D341Med (cell line): ENCODE data around the gene MAP3K10.

ENCODE experiments used
- DNase-seq: peaks from one replicate; pipeline ENCODE4 v3.0.0; 2012; ENCODE audit warnings: low spot score

MAP3K10 gene

DNA sequence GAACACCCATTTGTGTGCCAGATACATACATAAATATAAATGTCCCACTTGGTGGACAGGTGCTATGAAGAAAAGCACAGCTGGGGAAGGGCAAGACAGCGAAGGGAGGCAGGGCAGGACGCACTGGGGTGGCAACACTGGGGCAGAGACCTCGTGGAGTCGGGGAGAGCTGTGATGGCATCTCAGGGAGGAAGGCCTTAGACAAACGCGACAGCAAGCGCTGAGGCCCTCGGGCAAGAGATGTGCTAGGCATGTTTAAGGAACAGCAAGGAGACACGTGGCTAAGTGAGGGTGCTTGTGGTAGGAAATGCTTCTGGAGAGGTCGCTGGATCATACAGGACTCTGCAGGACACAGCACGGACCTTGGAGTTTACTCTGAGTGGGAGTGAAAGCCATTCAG is 58.6 kb downstream of the MAP3K10 start:
- DNase-seq = no peak

DNA sequence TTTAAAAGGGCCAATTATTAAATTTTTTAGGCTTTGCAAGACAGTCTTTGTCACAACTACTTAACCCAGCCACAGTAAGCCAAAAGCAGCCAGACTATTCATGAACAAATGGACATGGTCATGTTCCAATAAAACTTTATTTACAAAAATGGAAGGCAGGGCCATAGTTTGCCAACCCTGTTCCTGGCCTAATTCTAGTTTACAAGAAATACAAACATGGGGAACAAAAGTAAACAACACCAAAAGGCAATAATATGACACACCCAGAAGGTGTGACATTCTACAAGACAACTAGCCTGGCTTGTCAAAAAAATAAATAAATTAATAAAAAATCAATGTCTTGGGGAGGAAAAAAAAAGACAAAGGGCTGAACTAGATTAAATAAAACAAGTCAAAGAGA is 60.0 kb downstream of the MAP3K10 start:
- DNase-seq = no peak

DNA sequence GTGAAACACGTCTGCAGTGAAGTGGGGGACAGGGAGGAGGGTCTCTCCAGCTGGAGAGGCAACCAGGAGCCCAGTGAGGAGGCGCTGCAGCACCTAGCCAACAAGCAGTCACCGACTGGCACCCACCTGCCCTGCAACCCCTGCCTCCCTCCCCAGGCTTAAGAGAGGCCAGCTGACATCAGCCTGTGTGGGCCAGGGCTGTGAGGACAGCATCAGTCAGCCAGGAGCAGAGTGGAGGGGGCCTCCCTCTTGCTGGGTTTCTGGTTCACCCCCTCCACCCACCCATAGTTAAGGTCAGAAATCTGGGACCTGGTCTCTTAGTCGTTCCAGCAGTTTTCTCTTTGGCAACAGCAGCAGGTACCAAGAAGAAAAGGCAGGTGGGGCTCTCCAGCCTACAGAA is 60.8 kb downstream of the MAP3K10 start:
- DNase-seq = no peak

DNA sequence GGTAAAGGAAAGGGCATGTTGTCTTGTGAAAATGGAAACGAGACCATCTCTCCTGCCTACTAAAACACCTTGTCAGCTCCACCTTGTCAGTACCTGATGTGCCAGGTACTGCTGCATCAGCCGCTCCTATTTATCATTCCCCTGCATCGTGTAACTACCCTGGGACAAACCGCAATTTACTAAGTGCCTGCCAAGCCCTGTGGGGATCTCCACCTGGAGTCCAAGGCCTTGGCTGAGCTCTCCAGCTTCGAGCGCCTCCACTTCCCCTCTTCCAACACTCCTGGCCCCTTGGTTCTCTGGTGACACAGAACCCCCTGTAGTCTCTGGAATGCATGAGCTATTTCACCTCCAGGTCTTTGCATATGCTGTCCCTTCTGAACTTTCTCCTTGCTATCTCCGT is 61.2 kb downstream of the MAP3K10 start:
- DNase-seq = no peak

DNA sequence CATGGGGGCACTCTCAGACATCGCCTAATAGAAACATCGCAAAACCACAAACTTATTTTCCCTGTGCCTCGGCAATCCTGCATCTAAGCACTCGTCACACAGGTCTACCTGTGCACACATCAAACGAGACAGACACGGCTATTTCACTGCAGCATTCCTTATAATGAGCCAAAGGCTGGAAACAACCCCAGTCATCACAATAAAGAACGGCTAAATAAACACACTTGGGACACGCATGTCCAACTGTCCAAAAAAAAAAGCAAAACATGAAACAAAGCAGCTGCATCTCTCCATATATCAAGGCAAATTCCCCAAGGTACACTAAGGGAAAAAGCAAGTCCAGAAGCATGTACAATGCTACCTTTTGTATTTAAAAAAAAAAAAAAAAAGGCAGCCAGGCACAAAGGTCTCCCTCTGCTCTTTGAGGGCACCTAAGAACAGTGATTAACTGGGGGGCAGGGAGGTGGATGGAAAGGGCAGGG is 62.4 kb downstream of the MAP3K10 start:
- DNase-seq = no peak

DNA sequence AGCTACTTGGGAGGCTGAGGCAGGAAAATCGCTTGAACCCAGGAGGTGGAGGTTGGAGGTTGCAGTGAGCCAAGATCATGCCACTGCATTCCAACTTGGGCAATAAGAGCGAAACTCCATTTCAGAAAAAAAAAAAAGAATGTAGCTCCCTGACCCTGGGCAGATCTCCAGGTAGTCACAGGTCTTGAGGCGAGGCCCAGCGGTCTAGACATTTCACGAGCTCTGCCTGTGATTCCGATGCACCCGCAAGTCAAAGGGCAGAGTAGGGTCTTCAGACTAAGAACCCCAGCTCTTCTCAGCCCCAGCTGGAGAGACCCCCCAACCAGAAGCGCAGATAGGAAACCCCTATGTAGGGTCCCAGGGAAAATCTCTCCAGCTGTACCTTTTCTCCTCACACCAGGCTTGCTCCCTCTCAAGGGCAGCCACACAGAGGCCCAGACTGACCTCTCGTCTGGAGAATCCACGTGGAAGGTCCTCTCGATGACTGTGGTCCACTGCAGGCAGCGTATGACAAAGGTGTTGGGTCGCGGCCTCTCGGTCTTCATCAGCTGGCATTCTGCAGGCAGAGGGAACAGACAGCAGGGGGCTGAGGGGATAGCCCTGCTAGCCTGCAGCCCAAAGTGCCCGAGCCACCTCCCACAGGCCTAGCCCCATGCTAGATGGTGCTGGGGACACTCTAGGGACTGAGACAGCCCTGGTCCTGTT is 63.6 kb downstream of the MAP3K10 start:
- DNase-seq = no peak

DNA sequence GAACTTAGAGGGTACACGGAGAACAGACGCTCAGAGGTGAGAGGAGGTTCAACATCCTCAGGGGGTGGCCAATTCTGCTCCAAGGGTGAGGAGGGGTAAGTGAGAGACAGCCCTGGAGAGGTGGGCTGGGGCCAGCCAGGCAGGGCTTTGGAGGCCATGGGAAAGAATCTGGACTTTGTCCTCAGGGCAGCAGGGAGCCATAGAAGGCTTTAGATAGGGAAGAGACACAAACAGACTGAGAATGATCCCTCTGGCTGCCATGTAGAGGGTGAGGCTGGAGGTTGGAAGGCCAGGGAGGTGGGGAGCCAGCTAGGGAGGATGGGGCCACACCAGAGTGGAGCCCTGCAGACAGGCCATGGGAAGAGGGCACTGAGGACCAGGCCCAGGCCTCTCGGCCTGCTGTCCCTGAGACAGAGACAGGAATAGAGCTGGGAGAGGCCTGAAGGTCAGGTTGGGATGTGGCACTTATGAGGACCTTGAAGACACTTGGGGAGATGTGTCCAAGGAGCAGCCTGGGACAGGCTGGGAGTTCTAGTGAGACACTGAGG is 64.5 kb downstream of the MAP3K10 start:
- DNase-seq = no peak

DNA sequence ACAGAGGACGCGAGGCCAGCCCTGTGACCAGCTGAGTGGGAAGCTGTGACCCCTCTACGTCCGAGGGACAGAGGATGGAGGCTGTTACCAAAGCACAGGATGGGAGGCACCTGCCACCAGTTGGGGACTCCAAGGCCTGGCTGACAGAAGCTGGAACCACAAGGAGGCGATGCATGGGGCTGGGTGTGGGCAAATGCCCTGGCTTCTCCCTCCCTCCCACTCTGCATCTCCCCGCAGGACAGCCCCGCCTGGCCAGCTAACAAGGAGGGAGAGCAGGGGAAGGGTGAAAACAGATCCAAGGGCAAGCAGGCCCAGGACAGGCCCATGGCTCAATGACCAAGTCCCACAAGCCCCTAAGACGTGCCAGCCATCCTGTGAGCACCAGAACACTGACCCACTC is 65.3 kb downstream of the MAP3K10 start:
- DNase-seq = no peak

DNA sequence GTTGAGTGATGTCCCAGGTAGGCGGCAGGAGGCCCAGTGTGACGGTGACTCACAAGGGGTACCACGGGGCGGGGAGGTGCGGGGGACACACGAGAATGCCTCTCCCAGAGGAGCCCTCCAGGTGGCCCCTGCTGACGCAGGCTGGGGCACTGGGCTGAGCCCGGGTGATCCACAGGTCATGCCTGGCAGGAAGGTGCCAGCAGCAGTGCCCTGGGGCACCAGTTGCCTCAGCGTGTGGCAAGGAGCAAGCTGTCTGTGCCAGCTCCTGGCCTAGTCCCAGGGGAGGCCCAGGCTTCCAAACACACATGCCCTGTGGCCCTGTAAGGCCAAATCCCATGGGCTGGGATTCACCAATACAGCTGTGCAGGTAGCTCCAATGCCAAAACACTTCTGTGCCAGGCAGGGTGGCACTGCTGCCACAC is 65.9 kb downstream of the MAP3K10 start:
- DNase-seq = peak; percentile 54

DNA sequence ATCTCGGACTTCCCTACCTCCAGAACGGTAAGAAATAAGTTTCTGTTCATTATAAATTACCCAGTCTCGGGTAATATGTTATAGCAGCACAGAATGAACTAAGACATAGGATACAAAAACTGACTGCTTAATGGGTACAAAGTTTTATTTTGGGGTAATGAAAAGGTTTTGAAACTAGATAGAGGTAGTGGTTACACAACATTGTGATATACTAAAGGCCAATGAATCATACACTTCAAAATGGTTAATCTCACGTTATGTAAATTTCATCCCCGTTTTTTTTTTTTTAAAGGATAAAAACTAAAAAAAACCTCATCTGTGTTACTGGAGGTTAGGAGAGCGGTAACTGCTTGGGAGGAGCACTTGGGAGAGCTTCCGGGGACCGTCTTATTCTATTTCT is 70.4 kb downstream of the MAP3K10 start:
- DNase-seq = no peak

DNA sequence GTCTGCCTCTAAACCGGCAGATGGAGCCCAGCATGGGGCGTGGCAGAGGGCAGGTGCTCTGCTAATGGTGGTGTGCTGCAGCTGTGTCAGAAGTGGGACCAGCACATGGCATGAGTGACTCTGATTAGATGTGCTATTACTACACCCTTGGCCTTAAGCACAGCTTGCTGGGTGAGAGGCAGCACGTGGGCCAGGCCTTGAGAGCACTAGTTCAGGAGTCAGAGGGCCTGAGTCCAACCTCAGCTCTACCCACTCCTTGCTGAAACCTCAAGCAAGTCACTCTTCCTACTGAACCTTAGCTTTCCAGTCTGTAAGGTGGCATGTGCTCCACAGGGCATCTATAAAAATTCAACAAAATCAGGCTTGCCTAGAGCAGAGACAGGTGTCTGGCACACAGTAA is 71.2 kb downstream of the MAP3K10 start:
- DNase-seq = no peak

DNA sequence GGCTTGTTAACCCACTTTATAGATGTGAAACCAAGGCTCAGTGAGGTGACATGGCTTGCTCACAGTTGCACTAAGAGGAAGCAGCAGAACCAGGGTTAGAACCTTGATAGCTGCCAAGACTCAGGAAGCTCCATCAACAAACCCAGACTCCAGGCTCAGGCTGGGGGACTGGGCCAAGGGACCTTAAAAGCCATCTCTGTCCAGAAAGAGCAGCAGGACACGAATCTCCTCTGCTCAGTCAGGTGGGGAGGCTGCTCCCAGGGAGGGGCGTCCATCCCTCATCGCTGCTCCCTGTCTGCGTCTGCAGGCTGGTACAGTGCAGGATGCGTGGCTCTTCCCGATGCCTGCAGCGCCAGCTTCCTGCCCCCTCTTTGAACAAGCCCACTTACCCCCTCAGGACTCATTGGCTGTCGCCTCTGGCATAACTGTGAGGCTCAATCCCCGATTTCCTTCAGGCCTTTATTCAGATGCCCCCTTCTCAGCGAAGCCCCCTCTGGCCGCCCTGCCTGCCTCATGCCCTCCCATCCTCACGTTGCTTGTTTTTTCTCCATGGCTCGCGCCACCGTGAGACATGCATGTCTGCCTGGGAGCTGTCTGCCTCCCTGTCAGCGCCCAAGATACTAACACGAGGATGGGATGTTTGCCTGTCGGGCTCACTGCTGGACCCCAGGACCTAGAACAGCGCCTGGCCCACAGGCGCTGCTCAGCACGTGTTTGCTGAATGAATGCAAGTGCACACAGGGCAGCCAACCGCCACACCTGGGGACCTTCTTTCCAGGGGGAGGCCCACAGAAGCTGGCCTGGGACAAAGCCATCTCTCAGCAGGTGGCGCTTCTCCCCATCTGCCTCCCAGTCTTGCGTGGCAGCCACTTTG is 72.5 kb downstream of the MAP3K10 start:
- DNase-seq = no peak

DNA sequence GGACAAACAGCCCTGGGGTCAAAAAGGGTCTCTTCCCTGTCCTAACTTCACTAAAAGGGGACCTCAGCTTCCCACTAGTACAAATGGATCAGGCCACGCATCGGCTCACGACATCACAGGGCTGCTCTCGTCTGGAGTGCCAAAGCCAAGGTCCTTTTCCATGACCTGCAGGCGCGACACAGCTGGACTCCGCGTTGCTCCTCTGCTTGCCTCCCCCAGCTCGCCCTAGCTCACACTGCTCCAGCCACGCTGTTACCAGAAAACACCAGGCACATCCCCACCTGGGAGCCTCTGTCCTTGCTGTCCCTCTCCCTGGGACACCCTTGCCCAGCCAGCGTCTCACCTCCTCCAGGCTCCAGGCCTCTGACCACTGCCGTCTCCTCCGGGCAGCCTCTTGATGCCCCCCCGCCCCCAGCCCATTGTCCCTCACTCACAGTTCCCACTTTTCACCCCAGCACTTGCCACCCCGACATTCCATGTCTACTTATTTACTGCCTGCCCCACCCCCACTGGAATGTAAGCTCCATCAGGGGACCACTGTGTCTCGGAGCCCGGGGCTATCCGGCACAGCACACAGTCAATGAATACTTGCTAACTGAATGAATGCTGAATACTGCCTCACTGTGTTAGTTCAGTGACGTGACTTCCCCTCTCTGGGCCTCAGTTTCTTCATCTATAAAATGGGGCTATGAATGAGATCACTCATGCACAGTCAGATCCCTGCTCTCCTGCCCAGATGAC is 73.3 kb downstream of the MAP3K10 start:
- no peak for DNase-seq
